Breast epithelium (tissue), 3 donors: ENCODE data around the gene MTRFR.

ENCODE experiments used
- CTCF ChIP-seq, 3 donors: fragments of 450-650 bp; IDR thresholded peaks; one replicate each; pipeline ENCODE4 v1.5.1; 2016 to 2017; ENCODE audit warnings: antibody characterized with exemption in 3 of 3, mild to moderate bottlenecking in 3 of 3, moderate library complexity in 3 of 3
- POLR2A ChIP-seq: fragments of 450-650 bp; IDR thresholded peaks from one replicate; pipeline ENCODE4 v1.6.1; 2016; ENCODE audit warnings: antibody characterized with exemption, mild to moderate bottlenecking, moderate library complexity

GRCh38 chr12:123270214-123271000, 37.2 kb downstream of the MTRFR start:
- TF ChIP-seq CTCF (IDR thresholded peaks at IDR 0.05) (no peak), POLR2A (no peak)
